IMR-90 (cell line): Measurements from ENCODE around the gene FAM210B. TPM values are rescaled to one million over a fixed set of nuclear protein-coding genes. Genes with fewer than 3 reads are reported as not detected.

Source experiments
- ATAC-seq: fragments of 200-7000 bp; cut with Tn5 transposase; 2 replicates; pipeline ENCODE4 v1.9.1; 2020; ENCODE audit warnings: low read depth, mild to moderate bottlenecking, moderate library complexity
- BruUV-seq: library from RNA; stranded (reverse); fragments of 400-500 nt; replicated peaks from 2 replicates; lab custom pipeline; 2021; lab: Mats Ljungman, UMichigan
- CTCF ChIA-PET: fragments of 300-600 bp; formaldehyde crosslinking; extraction: SDS; loops from one replicate; lab custom pipeline; 2021; ENCODE audit warnings: antibody characterized with exemption; lab: Yijun Ruan, JAX
- POLR2A ChIA-PET: fragments of 300-600 bp; sonication (Branson Sonifier 250); formaldehyde crosslinking; loops from one replicate; lab custom pipeline; 2022; ENCODE audit warnings: antibody characterized with exemption; ENCODE audit not compliant: unreplicated experiment; lab: Charles Lee
- DNase-seq: peaks from one replicate; pipeline ENCODE4 v3.0.0; 2013
- H2AFZ ChIP-seq: replicated peaks from 2 replicates; pipeline ENCODE3; 2013; ENCODE audit warnings: low read length, mild to moderate bottlenecking; ENCODE audit not compliant: poor library complexity
- H2AK5ac ChIP-seq: 2 replicates; pipeline ENCODE4 v1.6.1; 2013; ENCODE audit warnings: low read depth, low read length, inconsistent platforms
- H2AK9ac ChIP-seq: replicated peaks from 2 replicates; pipeline ENCODE3; 2013; ENCODE audit warnings: mild to moderate bottlenecking, low read depth, low read length, moderate library complexity; ENCODE audit not compliant: poor library complexity
- H2BK120ac ChIP-seq: 2 replicates; pipeline ENCODE4 v1.6.1; 2013; ENCODE audit warnings: low read depth, low read length, inconsistent platforms
- H2BK15ac ChIP-seq: 3 replicates; pipeline ENCODE4 v1.6.1; 2013; ENCODE audit warnings: low read depth, low read length, inconsistent platforms
- H2BK20ac ChIP-seq: 2 replicates; pipeline ENCODE4 v1.6.1; 2013; ENCODE audit warnings: low read depth, mild to moderate bottlenecking, inconsistent platforms, low read length, moderate library complexity
- H2BK5ac ChIP-seq: 2 replicates; pipeline ENCODE4 v1.6.1; 2013; ENCODE audit warnings: mild to moderate bottlenecking, low read depth, low read length, inconsistent platforms; ENCODE audit not compliant: poor library complexity, severe bottlenecking
- H3K14ac ChIP-seq: replicated peaks from 2 replicates; pipeline ENCODE4 v1.6.1; 2013; ENCODE audit warnings: low read depth, low read length, inconsistent platforms
- H3K18ac ChIP-seq: 2 replicates; pipeline ENCODE4 v1.6.1; 2013; ENCODE audit warnings: low read depth, low read length, control low read depth
- H3K23ac ChIP-seq: 2 replicates; pipeline ENCODE4 v1.6.1; 2013; ENCODE audit warnings: low read depth, low read length, inconsistent platforms
- H3K27ac ChIP-seq: 2 replicates; pipeline ENCODE4 v1.5.1; 2013; ENCODE audit warnings: mild to moderate bottlenecking, control low read depth, low read length; ENCODE audit not compliant: insufficient read depth
- H3K27me3 ChIP-seq: 2 replicates; pipeline ENCODE4 v1.6.1; 2013; ENCODE audit warnings: low read length; ENCODE audit not compliant: control insufficient read depth, insufficient read depth
- H3K36me3 ChIP-seq: 2 replicates; pipeline ENCODE4 v1.6.1; 2013; ENCODE audit warnings: low read length, mixed read lengths; ENCODE audit not compliant: control insufficient read depth, insufficient read depth
- H3K4ac ChIP-seq: 2 replicates; pipeline ENCODE4 v1.6.1; 2013; ENCODE audit warnings: low read depth, low read length, inconsistent platforms
- H3K4me1 ChIP-seq: 2 replicates; pipeline ENCODE4 v1.6.1; 2013; ENCODE audit warnings: low read length, mixed read lengths; ENCODE audit not compliant: control insufficient read depth, insufficient read depth
- H3K4me2 ChIP-seq: 2 replicates; pipeline ENCODE4 v1.6.1; 2013; ENCODE audit warnings: low read depth, mild to moderate bottlenecking, control low read depth, low read length, moderate library complexity
- H3K4me3 ChIP-seq: 2 replicates; pipeline ENCODE4 v1.5.1; 2013; ENCODE audit warnings: low read depth, mild to moderate bottlenecking, control low read depth, low read length, moderate library complexity; ENCODE audit not compliant: insufficient read depth
- H3K56ac ChIP-seq: 2 replicates; pipeline ENCODE4 v1.6.1; 2013; ENCODE audit warnings: low read length, inconsistent platforms; ENCODE audit not compliant: insufficient read depth; ENCODE audit errors: extremely low read depth
- H3K79me1 ChIP-seq, 2 experiments: 2 replicates each; pipeline ENCODE4 v1.6.1; 2013; ENCODE audit warnings: low read length in 2 of 2, inconsistent platforms in 1 of 2, low read depth in 1 of 2
- H3K9ac ChIP-seq: 2 replicates; pipeline ENCODE4 v1.6.1; 2013; ENCODE audit warnings: low read depth, low read length, control low read depth
- H3K9me1 ChIP-seq: 2 replicates; pipeline ENCODE4 v1.6.1; 2013; ENCODE audit warnings: low read length, inconsistent platforms; ENCODE audit not compliant: insufficient read depth
- H3K9me3 ChIP-seq: 2 replicates; pipeline ENCODE4 v1.6.1; 2013; ENCODE audit warnings: low read length; ENCODE audit not compliant: control insufficient read depth, insufficient read depth
- H4K20me1 ChIP-seq: 2 replicates; pipeline ENCODE4 v1.6.1; 2013; ENCODE audit warnings: low read length, inconsistent platforms; ENCODE audit not compliant: insufficient read depth
- H4K5ac ChIP-seq: 2 replicates; pipeline ENCODE4 v1.6.1; 2013; ENCODE audit warnings: mild to moderate bottlenecking, low read depth, low read length, control low read depth
- H4K8ac ChIP-seq, 2 experiments: 2 replicates each; pipeline ENCODE4 v1.6.1; 2013; ENCODE audit warnings: low read depth in 2 of 2, low read length in 2 of 2, control low read depth in 1 of 2, inconsistent platforms in 1 of 2
- H4K91ac ChIP-seq: 2 replicates; pipeline ENCODE4 v1.6.1; 2013; ENCODE audit warnings: low read depth, low read length, inconsistent platforms; ENCODE audit not compliant: insufficient read depth
- BHLHE40 ChIP-seq: fragments of 150-350 bp; IDR thresholded peaks from 2 replicates; pipeline ENCODE4 v1.6.1; 2016; ENCODE audit warnings: mild to moderate bottlenecking, low read depth, low read length
- CEBPB ChIP-seq: IDR thresholded peaks from 2 replicates; pipeline ENCODE4 v1.6.1; 2012; ENCODE audit warnings: low read depth, low read length, improper control_type of control experiment
- CHD1 ChIP-seq: IDR thresholded peaks from 2 replicates; pipeline ENCODE4 v1.6.1; 2012; ENCODE audit warnings: low read depth, low read length, improper control_type of control experiment
- MAZ ChIP-seq: IDR thresholded peaks from 2 replicates; pipeline ENCODE4 v1.6.1; 2012; ENCODE audit warnings: low read depth, mild to moderate bottlenecking, low read length, improper control_type of control experiment, moderate library complexity, borderline replicate concordance
- MXI1 ChIP-seq: IDR thresholded peaks from 2 replicates; pipeline ENCODE4 v1.6.1; 2012; ENCODE audit warnings: low read depth, mild to moderate bottlenecking, low read length, moderate library complexity, borderline replicate concordance
- RCOR1 ChIP-seq: IDR thresholded peaks from 2 replicates; pipeline ENCODE4 v1.6.1; 2012; ENCODE audit warnings: mild to moderate bottlenecking, low read length, improper control_type of control experiment; ENCODE audit not compliant: insufficient replicate concordance
- RFX5 ChIP-seq: IDR thresholded peaks from 2 replicates; pipeline ENCODE4 v1.8.0; 2012; ENCODE audit warnings: low read depth, mild to moderate bottlenecking, low read length, moderate library complexity
- SMC3 ChIP-seq: fragments of 150-350 bp; IDR thresholded peaks from 2 replicates; pipeline ENCODE4 v1.6.1; 2016; ENCODE audit warnings: low read depth, mild to moderate bottlenecking, antibody characterized with exemption, low read length, moderate library complexity
- WGBS, 2 experiments: methylation state at CpG; one replicate each; pipeline versions ENCODE4 v1.1.5 to v1.1.7; 2013; ENCODE audit warnings: missing lambda C conversion rate in 2 of 2; ENCODE audit not compliant: insufficient read length in 1 of 2; ENCODE audit errors: extremely low coverage in 2 of 2; 5-methylcytosine and 5-hydroxymethylcytosine counted together
- dilution Hi-C: fragments of 300-500 bp; cut with HindIII; formaldehyde crosslinking; loops from one replicate; pipeline ENCODE4 v1.14.3; 2018; ENCODE audit warnings: low sequenced_read_pairs; ENCODE audit not compliant: unreplicated experiment
- in situ Hi-C: fragments of 300-500 bp; cut with MboI; formaldehyde crosslinking; loops from 3 replicates; pipeline ENCODE4 v1.14.3; 2019; ENCODE audit warnings: low sequenced_read_pairs, inconsistent platforms, mixed read lengths
- intact Hi-C: fragments of 100-400 bp; cut with micrococcal nuclease; formaldehyde crosslinking; loops from 2 replicates; pipeline ENCODE4 v1.10.0; 2022
- polyA plus RNA-seq, 3 experiments: library from polyadenylated mRNA; depleted of rRNA; stranded (reverse); fragments of >200 nt; gene quantifications; 2 replicates each; pipeline ENCODE4 v1.2.3, GENCODE V29; 2012; ENCODE audit warnings: low replicate concordance in 1 of 3
- total RNA-seq: library from RNA; depleted of rRNA; stranded (reverse); fragments of >200 nt; gene quantifications from 2 replicates; pipeline ENCODE4 v1.2.3, GENCODE V29; 2012
- TF ChIP-seq, protein P1 (sequence below): fragments of 150-350 bp; IDR thresholded peaks from 2 replicates; pipeline ENCODE4 v1.6.1; 2016; ENCODE audit warnings: low read depth, mild to moderate bottlenecking, low read length, moderate library complexity, borderline replicate concordance

FAM210B gene
- total and polyA plus RNA-seq, 2 of the 4 experiments (the other 2 are of a cell fraction), result 29.5 to 45.0 TPM

DNA sequence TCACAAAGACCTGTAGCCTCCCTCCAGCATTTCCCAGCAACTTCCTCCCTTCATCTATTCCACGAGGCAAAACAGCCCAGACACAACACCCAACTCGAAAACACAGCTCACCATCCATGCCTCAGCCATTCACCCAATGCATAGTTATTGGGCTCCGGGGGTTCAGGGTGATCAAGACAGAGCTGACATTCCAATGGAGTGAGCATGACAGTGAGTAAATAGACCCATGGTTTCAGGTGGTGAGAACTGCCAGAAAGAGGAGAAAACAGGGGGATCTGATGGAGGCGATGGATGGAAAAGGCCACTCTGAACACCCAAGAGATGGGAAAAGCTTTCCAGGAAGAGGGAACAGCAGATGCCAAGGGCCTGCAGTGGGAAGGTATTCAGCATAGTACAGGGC is 59.1 kb downstream of the FAM210B start:
- H2BK5ac ChIP-seq, result peak overlapping the region; percentile 86
- dilution Hi-C loops, result no loop called here

More for the DNA sequence above, 59.1 kb downstream of the FAM210B start:
- H3K27me3 ChIP-seq, result no peaks in the 10 kb centered on the region
- H3K27ac ChIP-seq, result peak overlapping the region; percentile 89
- no peaks in the 10 kb centered on the region for H4K20me1 ChIP-seq
- H2AK9ac ChIP-seq, result peak overlapping the region; percentile 29
- H2AK5ac ChIP-seq, result peak overlapping the region; percentile 95
- WGBS, 2 experiments, result 100% methylated on average over 1 of the region's 4 CpGs; no CpG with 5 or more reads in 1 of the 2 experiments
- peak overlapping the region; percentile 40; the same call in 1 of the 2 replicates for H3K56ac ChIP-seq
- in situ Hi-C loops, result no loop called here
- H3K4ac ChIP-seq, result peak overlapping the region; percentile 88
- H4K91ac ChIP-seq, result peak overlapping the region; percentile 84
- CTCF ChIA-PET, result interaction anchor here (1.0 to 1.6 kb wide), 3 partner anchors 10 to 17 kb away, joined by 3 to 4 read pairs (median 3); no protein-coding TSS in a partner anchor
- peaks cover 31 to 66% of the 10 kb centered on the region in 2 experiments for H3K79me1 ChIP-seq
- H3K14ac ChIP-seq, result peak overlapping the region; percentile 91
- H3K9me1 ChIP-seq, result peaks cover 36% of the 10 kb centered on the region
- TF ChIP-seq CHD1 (no peak), CEBPB (no peak), SMC3 (no peak), MAZ (no peak), RCOR1 (no peak), MXI1 (no peak), BHLHE40 (no peak), RFX5 (no peak)
- TF ChIP-seq, protein P1, sequence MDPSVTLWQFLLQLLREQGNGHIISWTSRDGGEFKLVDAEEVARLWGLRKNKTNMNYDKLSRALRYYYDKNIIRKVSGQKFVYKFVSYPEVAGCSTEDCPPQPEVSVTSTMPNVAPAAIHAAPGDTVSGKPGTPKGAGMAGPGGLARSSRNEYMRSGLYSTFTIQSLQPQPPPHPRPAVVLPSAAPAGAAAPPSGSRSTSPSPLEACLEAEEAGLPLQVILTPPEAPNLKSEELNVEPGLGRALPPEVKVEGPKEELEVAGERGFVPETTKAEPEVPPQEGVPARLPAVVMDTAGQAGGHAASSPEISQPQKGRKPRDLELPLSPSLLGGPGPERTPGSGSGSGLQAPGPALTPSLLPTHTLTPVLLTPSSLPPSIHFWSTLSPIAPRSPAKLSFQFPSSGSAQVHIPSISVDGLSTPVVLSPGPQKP, result no peak
- H3K4me1 ChIP-seq, result peaks cover 41% of the 10 kb centered on the region
- H2BK15ac ChIP-seq, result peak overlapping the region; percentile 94
- peak overlapping the region; percentile 15 for H2AFZ ChIP-seq
- peaks cover 23% of the 10 kb centered on the region for H3K36me3 ChIP-seq
- H4K5ac ChIP-seq, result peak overlapping the region; percentile 75; the same call in 1 of the 2 replicates
- peak overlapping the region; percentile 94 for H2BK120ac ChIP-seq
- peak overlapping the region; percentile 5; the same call in 1 of the 2 replicates for H3K4me2 ChIP-seq
- intact Hi-C loops, result no loop called here
- peak overlapping the region; percentile 96 for H2BK20ac ChIP-seq
- DNase-seq (peak; percentile 58), ATAC-seq (no peak)
- peak overlapping the region; percentile 85; the same call in 1 of the 2 replicates for H3K23ac ChIP-seq
- H3K18ac ChIP-seq, result peak overlapping the region; percentile 74
- no peaks in the 10 kb centered on the region for H3K9me3 ChIP-seq
- H3K9ac ChIP-seq, result no peak overlapping the region
- BruUV-seq, result no TSS peak
- H3K4me3 ChIP-seq, result no peak overlapping the region
- POLR2A ChIA-PET, result interaction anchor here (1.9 kb wide), 1 partner anchor 11 kb away, joined by 7 read pairs; no protein-coding TSS in a partner anchor
- peak overlapping the region; percentile 72 to 94 for H4K8ac ChIP-seq
